ENCODE measurements around the gene TECPR2.
A peak's percentile ranks its signal among the peaks of the same experiment; 100 is the strongest.
"Not testable (repeated sequence)": the region's sequence is repeated elsewhere in the genome, so short reads cannot be mapped to it uniquely, and the experiment has no call there.

Gene TECPR2, protein sequence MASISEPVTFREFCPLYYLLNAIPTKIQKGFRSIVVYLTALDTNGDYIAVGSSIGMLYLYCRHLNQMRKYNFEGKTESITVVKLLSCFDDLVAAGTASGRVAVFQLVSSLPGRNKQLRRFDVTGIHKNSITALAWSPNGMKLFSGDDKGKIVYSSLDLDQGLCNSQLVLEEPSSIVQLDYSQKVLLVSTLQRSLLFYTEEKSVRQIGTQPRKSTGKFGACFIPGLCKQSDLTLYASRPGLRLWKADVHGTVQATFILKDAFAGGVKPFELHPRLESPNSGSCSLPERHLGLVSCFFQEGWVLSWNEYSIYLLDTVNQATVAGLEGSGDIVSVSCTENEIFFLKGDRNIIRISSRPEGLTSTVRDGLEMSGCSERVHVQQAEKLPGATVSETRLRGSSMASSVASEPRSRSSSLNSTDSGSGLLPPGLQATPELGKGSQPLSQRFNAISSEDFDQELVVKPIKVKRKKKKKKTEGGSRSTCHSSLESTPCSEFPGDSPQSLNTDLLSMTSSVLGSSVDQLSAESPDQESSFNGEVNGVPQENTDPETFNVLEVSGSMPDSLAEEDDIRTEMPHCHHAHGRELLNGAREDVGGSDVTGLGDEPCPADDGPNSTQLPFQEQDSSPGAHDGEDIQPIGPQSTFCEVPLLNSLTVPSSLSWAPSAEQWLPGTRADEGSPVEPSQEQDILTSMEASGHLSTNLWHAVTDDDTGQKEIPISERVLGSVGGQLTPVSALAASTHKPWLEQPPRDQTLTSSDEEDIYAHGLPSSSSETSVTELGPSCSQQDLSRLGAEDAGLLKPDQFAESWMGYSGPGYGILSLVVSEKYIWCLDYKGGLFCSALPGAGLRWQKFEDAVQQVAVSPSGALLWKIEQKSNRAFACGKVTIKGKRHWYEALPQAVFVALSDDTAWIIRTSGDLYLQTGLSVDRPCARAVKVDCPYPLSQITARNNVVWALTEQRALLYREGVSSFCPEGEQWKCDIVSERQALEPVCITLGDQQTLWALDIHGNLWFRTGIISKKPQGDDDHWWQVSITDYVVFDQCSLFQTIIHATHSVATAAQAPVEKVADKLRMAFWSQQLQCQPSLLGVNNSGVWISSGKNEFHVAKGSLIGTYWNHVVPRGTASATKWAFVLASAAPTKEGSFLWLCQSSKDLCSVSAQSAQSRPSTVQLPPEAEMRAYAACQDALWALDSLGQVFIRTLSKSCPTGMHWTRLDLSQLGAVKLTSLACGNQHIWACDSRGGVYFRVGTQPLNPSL (N-terminal part only)

DNA sequence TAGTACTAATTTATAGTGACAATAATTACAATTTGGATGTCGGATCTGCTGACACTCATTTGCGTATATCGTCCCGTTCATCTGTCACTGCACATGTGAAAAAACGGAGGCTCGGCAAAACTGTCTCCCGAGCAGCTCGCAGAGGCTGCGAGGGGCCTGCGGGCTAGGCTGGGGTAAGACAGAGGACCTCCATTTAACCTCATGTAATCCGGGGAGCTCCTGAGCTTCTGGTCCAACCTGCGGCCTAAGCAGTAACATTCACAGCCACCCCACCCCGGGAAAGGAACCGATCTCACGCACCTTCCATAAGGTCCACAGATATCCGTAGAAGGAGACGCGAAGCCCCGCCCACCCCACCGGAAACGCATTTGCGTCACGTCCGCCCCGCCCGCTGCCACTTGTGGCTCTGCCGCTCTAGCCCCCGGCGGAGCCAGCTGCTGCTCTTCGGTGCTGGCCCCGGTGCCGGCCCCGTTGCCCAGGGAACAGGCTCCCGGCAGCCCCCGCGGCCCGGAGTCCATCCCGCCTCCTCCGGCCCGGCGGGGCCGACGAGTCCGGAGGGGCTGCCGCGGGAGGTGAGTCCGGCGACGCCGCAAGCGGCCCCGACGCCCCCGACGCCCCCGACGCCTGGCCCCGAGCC lies at the start of gene TECPR2, which contains the start of gene CINP:
Gene TECPR2 (plus strand): TSS at position 397 of the 637 bp plus-strand sequence. CDS start 13,781 bp downstream, outside the sequence.
Gene CINP (minus strand): TSS at position 346 of the 637 bp plus-strand sequence. CDS start 39 bp downstream, at position 307.
- DNase-seq: peak; percentile 95 to 97

DNA sequence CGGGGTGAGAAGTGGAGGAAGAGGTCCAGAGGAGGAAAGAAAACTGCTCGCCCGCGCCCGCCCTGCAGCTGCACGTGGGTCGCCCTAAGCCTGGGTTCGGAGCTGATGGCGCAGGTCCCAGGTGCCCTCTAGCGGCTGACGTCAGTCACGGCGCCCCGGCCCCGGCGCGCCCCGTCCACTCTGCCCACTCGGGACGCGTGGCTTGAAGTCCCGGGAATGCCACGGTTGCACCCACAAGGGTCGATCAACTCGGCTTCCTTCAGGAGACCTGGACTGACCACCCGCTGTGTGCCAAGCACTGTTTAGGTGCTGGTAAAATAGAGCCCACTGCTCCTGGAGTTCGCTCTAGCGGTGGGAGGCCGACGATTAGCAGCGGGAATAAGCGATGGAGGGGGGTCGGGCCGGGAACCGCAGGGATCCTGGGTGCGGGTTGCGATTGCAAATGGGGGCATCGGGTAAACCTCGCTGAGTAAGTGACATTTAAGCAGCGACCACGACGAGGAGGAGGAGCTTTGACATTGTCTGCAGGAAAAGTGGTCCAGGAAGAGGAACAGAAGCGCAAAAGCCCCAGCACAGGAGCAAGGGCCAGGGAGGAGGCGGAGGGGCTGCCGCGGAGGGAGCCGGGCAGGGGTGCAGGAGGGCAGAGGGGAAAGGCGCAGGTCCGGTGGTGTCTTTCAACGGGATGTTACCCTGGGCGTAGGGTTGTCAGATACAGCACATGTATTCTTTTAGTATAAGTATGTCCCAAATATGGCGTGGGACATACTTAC lies 48.3 kb upstream of the TECPR2 start:
- peak; percentile 67 to 84 for DNase-seq

DNA sequence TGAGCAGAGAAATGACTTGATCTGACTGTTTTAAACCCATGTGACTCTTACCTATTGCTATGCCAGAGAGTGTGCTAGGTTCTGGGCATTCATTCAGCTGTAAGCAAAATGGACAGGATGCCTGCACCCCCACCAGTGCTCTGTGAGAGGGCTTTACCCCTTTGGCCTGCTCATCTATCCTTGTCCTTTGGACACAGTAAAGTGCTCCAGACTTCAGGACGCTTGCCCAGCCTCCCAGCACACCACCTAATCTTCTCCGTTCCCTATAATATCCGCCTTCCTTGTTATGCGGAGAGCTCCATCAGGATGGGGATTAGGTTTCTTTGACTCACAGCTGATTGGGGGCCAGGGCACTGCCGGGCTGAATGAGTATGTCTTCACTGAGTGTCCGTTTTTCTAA lies 47.6 kb upstream of the TECPR2 start:
- DNase-seq: no peak

DNA sequence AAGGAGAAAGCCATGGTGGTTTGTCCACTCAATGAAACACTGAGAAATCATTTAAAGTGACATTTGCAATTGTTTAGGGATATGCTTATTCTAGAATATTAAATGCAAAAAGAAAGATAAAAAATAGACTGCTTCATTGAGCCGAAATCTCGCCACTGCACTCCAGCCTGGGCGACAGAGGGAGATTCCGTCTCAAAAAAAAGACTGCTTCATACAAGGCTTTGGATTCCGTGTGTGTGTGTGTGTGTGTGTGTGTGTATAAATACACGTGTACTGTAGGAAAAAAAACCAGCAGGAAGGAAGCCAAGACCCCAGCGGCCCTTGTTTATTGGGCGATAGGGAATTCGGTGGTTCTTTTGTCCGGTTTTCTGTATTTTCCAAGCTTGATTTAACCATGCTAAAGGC lies 46.4 kb upstream of the TECPR2 start:
- DNase-seq: no peak

DNA sequence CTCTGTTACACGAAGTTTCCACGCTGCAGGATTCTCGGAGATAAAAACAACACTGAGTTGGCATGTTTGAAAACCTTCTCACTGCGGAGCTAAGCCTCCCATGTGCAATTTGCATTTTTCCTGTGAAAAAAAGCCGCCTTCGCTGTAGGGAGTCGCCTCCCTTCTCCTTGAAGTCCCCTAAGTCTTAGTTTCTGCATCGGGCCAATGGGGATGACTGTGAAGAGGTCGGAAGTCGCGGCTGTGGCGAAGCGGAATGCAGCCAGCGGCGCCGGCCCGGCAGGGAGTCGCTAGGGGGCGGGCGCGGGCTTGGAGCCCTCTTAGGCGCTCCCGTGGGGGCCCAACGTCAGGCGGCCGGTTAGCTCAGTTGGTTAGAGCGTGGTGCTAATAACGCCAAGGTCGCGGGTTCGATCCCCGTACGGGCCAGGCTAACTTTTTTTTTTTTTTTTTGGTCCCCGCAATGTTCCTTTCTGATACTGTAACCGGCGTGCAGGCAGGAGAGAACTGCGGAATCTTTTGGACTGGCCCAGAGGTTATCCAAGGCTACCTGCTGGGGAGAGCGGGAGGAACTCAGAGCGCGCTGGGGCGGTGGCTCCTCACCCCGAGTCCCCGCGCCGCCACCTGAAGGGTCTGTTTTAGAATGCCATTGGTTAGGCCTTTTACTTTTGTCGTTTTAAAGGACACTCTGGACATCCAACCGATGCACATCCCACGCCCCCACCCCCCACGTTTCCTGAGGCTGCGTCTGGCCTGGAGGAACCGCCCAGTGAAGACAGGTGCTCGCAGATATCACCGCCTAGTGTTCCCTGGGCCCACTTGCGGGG lies 45.8 kb upstream of the TECPR2 start:
- DNase-seq: peak; percentile 87 to 94

DNA sequence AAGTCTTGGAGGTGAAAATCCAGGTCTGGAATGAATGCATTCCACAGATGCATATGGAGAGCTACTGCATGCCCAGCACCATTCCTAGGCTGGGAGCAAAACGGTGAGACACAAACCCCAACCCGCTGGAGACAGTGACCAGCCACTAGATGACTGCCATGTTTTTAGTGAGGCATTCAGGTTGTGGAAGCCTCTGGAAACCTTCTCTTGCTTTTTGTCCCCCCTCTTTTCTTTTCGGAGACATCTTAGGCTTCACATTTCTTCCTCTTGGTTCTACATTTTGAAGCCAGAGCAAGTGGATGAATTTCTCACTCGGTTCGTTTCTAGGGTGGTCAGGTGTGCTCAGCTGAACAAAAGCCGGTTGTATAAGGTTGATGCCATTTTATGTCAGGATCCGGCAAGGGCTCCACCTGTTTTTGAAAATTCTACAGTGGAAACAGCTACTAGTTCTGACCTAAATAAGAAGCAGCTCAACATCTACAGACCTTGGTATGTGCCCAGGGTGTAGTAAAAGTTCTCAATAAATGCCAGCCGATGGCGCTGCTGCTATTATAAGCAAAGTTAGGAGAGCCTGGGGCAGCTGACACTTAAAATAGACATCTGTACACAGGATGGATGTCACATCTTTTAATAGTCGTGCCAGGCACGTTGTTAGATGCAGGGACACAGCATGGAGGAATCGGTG lies 45.0 kb upstream of the TECPR2 start:
- peak in 1 of 2 donors; percentile 51 for DNase-seq

DNA sequence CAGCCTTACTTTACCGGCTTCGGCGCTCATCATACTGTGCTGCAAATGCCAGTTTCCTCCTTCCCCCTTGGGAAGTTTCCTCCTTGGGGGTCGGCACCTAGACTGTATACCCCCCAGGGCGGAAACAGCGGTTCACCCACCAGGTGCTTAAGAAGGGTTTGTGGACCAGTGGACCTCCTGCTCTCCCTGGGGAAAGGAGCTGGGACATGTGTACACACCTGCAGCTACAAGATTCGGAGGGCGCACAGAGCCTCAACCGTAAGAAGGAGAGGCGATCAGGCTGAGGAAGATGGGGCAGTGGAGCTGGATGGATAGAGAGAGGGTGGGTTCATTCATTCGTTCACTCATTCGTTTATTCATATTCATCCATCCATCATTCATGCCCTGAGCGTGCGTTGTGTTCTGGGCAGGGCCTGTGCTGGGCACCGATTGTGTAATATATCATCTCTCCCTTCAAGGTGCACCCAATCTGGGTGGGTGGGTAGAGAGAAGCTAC lies 43.9 kb upstream of the TECPR2 start:
- no peak for DNase-seq

DNA sequence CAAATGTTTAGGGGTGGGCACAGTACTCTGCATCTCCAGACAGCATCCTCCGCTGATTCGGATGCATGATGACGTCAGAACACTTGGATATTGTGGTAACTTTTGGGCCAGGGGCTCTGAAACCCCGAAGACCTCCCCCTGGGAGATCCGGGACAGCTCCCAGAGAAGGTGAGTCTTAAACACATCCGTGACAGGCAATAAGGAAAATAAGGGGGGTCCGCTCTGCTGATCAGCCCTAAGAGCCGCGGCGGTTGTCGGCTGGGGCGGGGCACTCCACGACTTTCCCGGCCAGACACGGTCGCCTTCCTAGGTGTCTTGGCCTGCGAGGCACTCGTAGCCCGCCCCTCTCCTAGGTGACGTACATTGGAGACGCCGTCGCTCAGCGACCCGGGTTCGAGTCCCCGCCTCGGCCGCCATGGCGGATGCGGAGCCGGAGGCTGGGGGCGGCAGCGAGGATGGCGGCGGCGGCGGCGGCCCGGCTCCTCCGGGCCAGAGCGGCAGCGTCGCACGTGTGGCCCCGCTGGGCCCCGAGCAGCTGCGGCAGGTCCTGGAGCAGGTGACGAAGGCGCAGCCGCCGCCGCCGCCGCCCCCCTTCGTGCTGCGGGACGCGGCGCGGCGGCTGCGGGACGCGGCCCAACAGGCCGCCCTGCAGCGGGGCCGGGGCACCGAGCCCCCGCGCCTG lies 43.2 kb upstream of the TECPR2 start, which contains the start of gene ZNF839:
Gene ZNF839 (plus strand): TSS at position 396 of the 682 bp plus-strand sequence. CDS start 20 bp downstream, at position 416.
- DNase-seq: peak; percentile 84 to 87

DNA sequence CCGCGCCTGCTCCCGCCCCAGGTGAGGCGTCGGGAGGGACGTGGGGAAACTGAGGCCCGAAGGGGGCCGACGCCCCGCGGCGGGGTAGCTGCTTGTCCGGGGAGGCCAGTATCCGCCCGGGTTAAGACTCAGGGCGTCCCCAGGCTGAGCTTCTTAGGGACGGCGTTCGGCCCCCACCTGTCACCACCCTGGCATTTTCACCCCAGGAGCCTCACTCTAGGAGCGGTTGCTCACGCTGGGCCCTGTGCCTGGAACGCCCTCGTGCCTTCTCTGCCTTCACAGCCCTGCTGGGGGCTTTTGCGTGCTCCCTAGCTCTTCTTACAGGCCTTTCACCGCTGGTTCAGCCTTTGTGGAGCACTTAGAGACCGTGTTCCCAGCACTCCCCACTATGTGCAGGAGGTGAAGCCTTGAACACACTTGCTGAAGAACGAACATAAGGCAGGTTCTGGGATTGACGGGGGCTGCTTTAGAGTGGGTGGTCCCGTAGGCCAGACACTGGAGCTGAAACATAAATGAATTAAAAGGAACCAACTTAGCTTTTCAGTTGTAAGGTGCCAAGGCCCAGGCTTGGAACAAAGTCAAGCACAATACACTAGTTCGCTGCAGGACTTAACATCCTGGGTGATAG lies 42.6 kb upstream of the TECPR2 start:
- DNase-seq: no peak

DNA sequence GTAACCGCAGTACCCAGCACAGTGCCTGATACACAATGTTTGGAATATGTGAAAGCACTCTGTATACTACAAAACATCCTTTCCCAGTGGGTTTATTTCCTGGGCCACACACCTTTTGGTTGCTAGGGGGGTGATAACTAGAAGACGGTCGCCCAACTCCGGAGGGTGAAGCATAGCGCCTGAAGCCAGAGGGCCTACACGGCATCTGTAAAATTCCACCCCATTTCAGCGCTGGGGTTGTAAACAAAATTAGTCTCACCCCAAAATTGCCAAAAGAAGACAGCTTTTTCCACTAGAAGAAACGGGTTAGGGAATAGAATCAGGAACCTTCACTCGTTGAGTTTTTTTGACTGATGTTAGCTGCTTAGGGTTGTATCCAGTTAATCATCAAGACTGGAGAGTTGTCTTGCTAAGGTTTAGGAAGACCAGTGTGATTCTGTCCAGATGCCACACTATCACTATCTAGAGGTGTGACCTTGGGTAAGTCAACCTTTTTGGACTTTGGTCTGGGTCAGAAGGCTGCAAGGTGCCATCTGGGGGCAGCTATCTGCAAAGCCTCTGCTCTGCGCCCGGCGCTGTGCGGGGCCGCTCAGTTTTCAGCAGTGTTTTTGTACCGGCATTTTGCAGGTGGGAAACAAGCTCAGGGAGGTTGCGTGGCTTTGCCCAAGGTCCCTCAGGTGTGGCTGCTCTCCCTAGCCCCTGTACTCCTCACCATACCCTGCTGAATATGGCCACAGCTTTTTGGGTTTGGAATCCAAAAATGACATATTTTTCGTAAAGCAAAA lies 41.9 kb upstream of the TECPR2 start:
- DNase-seq: no peak

DNA sequence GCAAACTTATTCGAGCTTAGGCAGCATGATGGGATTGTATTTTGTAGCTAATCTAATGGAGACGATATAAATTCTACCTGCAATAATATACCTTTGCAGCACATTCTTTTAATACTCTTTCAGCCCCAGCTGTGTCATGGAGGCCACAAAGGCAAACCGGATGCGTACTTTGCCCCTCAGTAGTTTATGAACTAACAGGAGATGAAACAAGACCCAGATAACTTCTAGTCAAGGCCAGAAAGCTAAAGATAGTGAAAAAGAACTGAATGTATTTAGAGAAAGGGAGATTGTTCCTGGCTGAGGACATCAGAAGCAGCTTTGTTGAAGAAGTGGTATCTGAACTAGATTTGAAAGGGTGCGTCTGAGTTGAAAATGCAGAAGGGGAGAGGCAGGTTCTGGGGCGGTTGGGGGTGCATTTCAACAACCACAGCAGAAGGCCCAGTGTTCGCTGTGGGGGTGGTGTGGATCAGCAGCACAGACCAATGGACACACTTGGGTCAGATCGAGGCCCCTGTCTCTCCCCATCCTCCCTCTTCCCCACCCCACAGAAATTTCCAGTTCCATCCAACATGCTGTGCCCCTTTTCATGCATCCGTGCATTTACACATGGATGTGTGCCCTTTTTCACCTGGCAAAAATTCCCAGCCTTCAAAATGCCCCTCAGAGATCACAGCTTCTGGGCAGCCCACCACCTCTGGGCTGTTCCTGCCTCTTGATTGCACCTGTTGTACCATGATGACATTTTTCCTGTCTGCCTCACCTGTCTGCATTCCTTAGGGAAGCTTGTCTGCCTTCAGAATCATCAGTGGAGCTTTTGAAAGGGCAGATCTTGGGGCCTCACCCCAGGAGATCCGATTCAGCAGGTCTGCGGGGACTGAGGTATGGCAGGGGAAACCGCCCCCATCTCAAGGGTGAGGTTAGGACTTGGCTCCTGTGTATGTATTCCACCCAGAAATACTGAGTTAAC lies 41.0 kb upstream of the TECPR2 start:
- DNase-seq: no peak

DNA sequence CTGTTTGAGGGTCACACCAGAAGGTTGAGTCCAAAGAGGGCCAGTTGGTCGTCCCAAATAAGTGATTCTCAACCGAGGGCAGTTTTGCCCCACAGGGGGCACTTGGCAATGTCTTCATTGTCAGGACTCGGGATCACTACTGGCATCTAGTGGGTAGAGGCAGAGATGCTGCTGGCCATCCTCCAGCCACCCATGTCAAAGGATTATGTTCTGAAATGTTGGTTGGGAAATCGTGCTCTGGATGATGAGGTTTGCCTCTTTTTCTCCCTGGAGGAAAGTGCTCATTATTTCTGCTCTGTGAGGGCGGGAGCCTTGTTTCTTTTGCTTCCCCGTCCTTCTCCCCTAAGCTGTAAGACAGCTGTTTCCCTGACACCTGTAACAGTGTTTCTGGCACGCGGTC lies 39.6 kb upstream of the TECPR2 start:
- peak; percentile 61 to 77 for DNase-seq

DNA sequence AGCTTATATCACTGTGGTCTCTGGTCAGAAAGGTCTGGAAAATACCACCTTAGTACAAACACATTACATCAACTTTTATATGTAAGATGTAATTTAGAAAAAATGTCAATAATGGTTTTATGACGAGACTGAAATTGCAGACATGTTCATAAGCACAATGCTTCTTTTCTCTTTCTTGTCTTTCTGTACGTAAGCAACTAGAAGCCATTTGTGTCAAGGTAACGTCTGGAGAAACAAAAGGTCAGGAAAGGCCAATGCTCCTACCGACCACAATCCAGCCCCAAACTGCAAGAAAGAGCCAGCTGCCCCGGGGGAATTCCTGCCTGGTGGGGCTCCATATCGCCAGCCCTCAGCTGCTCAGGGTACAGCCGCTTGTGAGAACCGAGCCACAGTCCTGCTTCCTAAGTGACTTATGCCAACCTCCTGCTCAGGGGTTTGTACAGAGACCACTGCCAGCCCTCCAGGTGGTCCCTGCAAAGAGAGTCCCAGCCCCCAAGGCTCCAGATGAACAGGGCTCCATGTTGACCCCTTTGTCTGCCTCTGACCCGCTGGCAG lies 36.9 kb upstream of the TECPR2 start:
- DNase-seq: no peak

DNA sequence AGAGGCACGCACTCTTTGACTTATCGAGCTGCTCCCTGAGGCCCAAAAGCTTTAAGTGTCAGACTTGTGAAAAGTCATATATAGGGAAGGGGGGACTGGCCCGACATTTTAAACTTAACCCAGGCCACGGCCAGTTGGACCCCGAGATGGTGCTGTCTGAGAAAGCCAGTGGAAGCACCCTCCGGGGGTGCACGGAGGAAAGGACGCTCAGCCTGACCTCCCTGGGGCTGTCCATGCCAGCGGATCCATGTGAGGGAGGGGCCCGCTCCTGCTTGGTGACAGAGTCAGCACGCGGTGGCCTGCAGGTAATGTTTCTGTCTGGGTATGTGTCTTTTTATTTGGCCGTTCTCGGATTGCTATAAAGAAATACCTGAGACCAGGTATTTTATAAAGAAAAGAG lies 36.2 kb upstream of the TECPR2 start:
- no peak for DNase-seq

DNA sequence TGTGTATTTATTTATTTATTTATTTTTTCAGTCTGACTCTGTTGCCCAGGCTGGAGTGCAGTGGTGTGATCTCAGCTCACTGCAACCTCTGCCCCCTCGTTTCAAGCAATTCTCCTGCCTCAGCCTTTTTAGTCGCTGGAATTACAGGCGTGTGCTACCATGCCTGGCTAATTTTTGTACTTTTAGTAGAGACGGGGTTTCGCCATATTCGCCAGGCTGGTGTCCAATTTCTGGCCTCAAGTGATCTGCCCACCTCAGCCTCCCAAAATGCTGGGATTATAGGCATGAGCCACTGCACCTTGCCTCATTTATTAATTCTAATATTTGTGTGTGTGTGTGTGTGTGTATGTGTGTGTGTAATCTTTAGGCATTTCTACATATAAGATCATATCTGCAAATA lies 33.4 kb upstream of the TECPR2 start:
- DNase-seq: not testable (repeated sequence)

DNA sequence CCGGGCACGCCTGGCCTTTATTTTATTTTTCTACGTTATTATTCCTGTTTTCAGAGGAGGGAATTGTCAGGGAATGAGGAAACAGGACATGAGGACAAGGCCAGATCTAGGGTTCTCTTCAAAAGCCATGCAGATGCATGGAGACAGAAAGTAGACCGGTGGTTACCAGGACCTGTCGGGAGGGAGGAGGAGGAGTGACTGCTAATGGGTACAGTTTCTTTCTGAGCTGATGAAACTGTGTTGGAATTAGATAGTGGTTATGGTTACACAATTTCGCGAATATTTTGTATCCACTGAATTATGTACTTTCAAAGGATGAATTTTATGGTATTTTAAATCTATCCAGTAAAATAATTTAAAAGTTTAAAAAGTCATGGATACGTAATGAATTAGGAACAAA lies 31.9 kb upstream of the TECPR2 start:
- DNase-seq: no peak
